Subcutaneous abdominal adipose tissue (tissue), 5 donors: ENCODE results near the gene SETD3.

Experiments used
- H3K27ac ChIP-seq: one replicate; pipeline ENCODE4 v1.7.0; 2013; ENCODE audit warnings: low read depth, mild to moderate bottlenecking, inconsistent platforms, low read length, moderate library complexity
- H3K27me3 ChIP-seq, 5 donors: one replicate each; pipeline ENCODE4 v1.7.0; 2013; ENCODE audit warnings: low read length in 5 of 5, inconsistent platforms in 1 of 5; ENCODE audit not compliant: control insufficient read depth in 5 of 5, insufficient read depth in 4 of 5
- H3K36me3 ChIP-seq, 5 donors: one replicate each; pipeline ENCODE4 v1.7.0; 2013; ENCODE audit warnings: low read length in 5 of 5; ENCODE audit not compliant: control insufficient read depth in 5 of 5, insufficient read depth in 5 of 5
- H3K4me1 ChIP-seq, 5 donors: one replicate each; pipeline ENCODE4 v1.7.0; 2013; ENCODE audit warnings: low read length in 5 of 5, mild to moderate bottlenecking in 3 of 5, moderate library complexity in 1 of 5; ENCODE audit not compliant: control insufficient read depth in 5 of 5, insufficient read depth in 5 of 5
- H3K4me3 ChIP-seq, 5 donors: one replicate each; pipeline ENCODE4 v1.7.0; 2013; ENCODE audit warnings: low read length in 5 of 5, low read depth in 1 of 5
- H3K9ac ChIP-seq, 5 donors: one replicate each; pipeline ENCODE4 v1.7.0; 2013; ENCODE audit warnings: low read length in 5 of 5, mild to moderate bottlenecking in 4 of 5, moderate library complexity in 3 of 5
- H3K9me3 ChIP-seq, 5 donors: one replicate each; pipeline ENCODE4 v1.7.0; 2013; ENCODE audit warnings: low read length in 5 of 5; ENCODE audit not compliant: control insufficient read depth in 5 of 5
- donor health status: healthy.
- donor health status: healthy.
- donor health status: healthy.
- donor health status: healthy.
- donor health status: healthy.

The SETD3 gene

GRCh38 chr14:99407416-99407815 lies 73.2 kb downstream of the SETD3 start:
- no peaks in the 10 kb centered on the region for H3K4me1 ChIP-seq
- no peak overlapping the region for H3K4me3 ChIP-seq
- H3K27me3 ChIP-seq, result no peaks in the 10 kb centered on the region
- H3K27ac ChIP-seq, result no peak overlapping the region
- no peak overlapping the region for H3K9ac ChIP-seq
- H3K9me3 ChIP-seq, result no peaks in the 10 kb centered on the region
- peaks cover 23 to 79% (median 53%) of the 10 kb centered on the region in 5 donors for H3K36me3 ChIP-seq

GRCh38 chr14:99402950-99403349 lies 77.7 kb downstream of the SETD3 start:
- H3K9me3 ChIP-seq, result no peaks in the 10 kb centered on the region
- H3K27ac ChIP-seq, result no peak overlapping the region
- no peak overlapping the region for H3K4me3 ChIP-seq
- H3K4me1 ChIP-seq, result no peaks in the 10 kb centered on the region
- peaks cover 29 to 86% (median 63%) of the 10 kb centered on the region in 5 donors for H3K36me3 ChIP-seq
- no peak overlapping the region for H3K9ac ChIP-seq
- no peaks in the 10 kb centered on the region for H3K27me3 ChIP-seq

- H3K36me3 ChIP-seq, result peaks cover 29 to 85% (median 64%) of the 10 kb centered on the region in 5 donors
- H3K27ac ChIP-seq, result no peak overlapping the region
Observed at GRCh38 chr14:99402285-99402648, 78.4 kb downstream of the SETD3 start.

GRCh38 chr14:99401621-99402284 lies 78.9 kb downstream of the SETD3 start:
- Histone ChIP-seq H3K4me3 (no peak overlapping the region), H3K9me3 (no peaks in the 10 kb centered on the region), H3K4me1 (no peaks in the 10 kb centered on the region), H3K27ac (no peak overlapping the region), H3K27me3 (no peaks in the 10 kb centered on the region), H3K36me3 (peaks cover 29 to 88% (median 70%) of the 10 kb centered on the region in 5 donors), H3K9ac (no peak overlapping the region)

More at GRCh38 chr14:99402285-99402648, 78.4 kb downstream of the SETD3 start:
- Histone ChIP-seq H3K27me3 (no peaks in the 10 kb centered on the region), H3K9ac (no peak overlapping the region), H3K4me3 (no peak overlapping the region), H3K9me3 (no peaks in the 10 kb centered on the region), H3K4me1 (no peaks in the 10 kb centered on the region)

GRCh38 chr14:99401211-99401610 lies 79.4 kb downstream of the SETD3 start:
- Histone ChIP-seq H3K4me1 (no peaks in the 10 kb centered on the region), H3K27me3 (no peaks in the 10 kb centered on the region), H3K4me3 (no peak overlapping the region), H3K9ac (no peak overlapping the region), H3K9me3 (no peaks in the 10 kb centered on the region), H3K27ac (no peak overlapping the region), H3K36me3 (peaks cover 28 to 87% (median 71%) of the 10 kb centered on the region in 5 donors)

- no peak overlapping the region for H3K9ac ChIP-seq
- peaks cover 13 to 68% (median 54%) of the 10 kb centered on the region in 5 donors for H3K36me3 ChIP-seq
- no peak overlapping the region for H3K27ac ChIP-seq
- H3K4me3 ChIP-seq, result no peak overlapping the region
- no peaks in the 10 kb centered on the region for H3K4me1 ChIP-seq
- no peaks in the 10 kb centered on the region for H3K27me3 ChIP-seq
- no peaks in the 10 kb centered on the region for H3K9me3 ChIP-seq
Observed at GRCh38 chr14:99397698-99398097, 83.0 kb downstream of the SETD3 start.

GRCh38 chr14:99395909-99396530 lies 84.6 kb downstream of the SETD3 start:
- peaks cover 0 to 5% (median 0%) of the 10 kb centered on the region in 5 donors for H3K4me1 ChIP-seq
- H3K36me3 ChIP-seq, result peaks cover 10 to 58% (median 49%) of the 10 kb centered on the region in 5 donors
- no peak overlapping the region for H3K27ac ChIP-seq
- no peaks in the 10 kb centered on the region for H3K9me3 ChIP-seq
- no peaks in the 10 kb centered on the region for H3K27me3 ChIP-seq
- no peak overlapping the region for H3K9ac ChIP-seq
- no peak overlapping the region for H3K4me3 ChIP-seq

GRCh38 chr14:99394602-99395156 lies 86.0 kb downstream of the SETD3 start:
- Histone ChIP-seq H3K9ac (no peak overlapping the region), H3K27ac (no peak overlapping the region), H3K4me1 (peaks cover 0 to 5% (median 0%) of the 10 kb centered on the region in 5 donors), H3K9me3 (no peaks in the 10 kb centered on the region), H3K27me3 (no peaks in the 10 kb centered on the region), H3K4me3 (no peak overlapping the region), H3K36me3 (peaks cover 2 to 46% (median 42%) of the 10 kb centered on the region in 5 donors)

GRCh38 chr14:99393059-99393655 lies 87.5 kb downstream of the SETD3 start:
- Histone ChIP-seq H3K27ac (no peak overlapping the region), H3K27me3 (peaks cover 0 to 3% (median 2%) of the 10 kb centered on the region in 5 donors), H3K4me3 (no peak overlapping the region), H3K36me3 (peaks cover under 1 to 31% (median 28%) of the 10 kb centered on the region in 5 donors), H3K9ac (no peak overlapping the region), H3K4me1 (peaks cover 0 to 6% (median 3%) of the 10 kb centered on the region in 5 donors), H3K9me3 (no peaks in the 10 kb centered on the region)

GRCh38 chr14:99391671-99392070 lies 89.0 kb downstream of the SETD3 start:
- H3K27ac ChIP-seq, result no peak overlapping the region
- no peak overlapping the region for H3K4me3 ChIP-seq
- H3K9ac ChIP-seq, result no peak overlapping the region
- H3K27me3 ChIP-seq, result peaks cover 4 to 8% (median 6%) of the 10 kb centered on the region in 5 donors
- no peaks in the 10 kb centered on the region for H3K9me3 ChIP-seq
- H3K4me1 ChIP-seq, result peaks cover 0 to 6% (median 5%) of the 10 kb centered on the region in 5 donors
- peaks cover 0 to 19% (median 15%) of the 10 kb centered on the region in 5 donors for H3K36me3 ChIP-seq
